ENCODE results near the gene STAT5A.
A peak's percentile ranks its signal among the peaks of the same experiment; 100 is the strongest.

STAT5A gene

DNA sequence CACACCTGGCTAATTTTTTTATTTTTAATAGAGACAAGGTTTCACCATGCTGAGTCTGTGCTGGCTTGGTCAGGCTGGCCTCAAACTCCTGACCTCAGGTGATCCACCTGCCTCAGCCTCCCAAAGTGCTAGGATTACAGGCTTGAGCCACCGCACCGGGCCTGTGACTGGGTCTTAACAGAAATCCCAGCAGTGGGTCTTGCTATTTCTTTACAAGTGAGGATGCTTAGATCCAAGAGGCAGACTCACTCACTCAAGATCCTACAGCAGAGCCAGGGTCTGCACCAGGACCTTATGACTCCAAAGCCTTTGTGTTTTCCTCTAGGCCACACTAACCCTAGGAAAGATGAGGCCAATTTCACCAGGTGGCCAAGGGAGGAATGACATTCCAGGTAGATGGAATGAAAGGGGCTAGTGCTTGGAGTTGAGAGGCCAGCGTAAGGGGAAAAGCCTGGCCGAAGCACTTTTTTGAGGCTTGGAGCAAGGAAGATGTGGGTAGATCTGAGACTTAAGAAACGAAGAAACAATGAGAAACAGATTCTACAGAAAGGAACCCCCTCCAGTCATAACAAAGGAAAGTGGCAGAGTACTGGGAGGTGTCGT lies 5.7 kb upstream of the STAT5A start:
- in situ Hi-C loops (cut with HindIII; ENCODE audit: low pct_unique_long_range_greater_than_20kb, low sequenced_read_pairs) = no loop called here
- DNase-seq (ENCODE audit: low read depth in 1 of 2, low spot score in 1 of 2) = peak in 1 of 2 experiments; percentile 51
- no peak for TF ChIP-seq JUND (IDR thresholded peaks at IDR 0.05; ENCODE audit: low read depth)

DNA sequence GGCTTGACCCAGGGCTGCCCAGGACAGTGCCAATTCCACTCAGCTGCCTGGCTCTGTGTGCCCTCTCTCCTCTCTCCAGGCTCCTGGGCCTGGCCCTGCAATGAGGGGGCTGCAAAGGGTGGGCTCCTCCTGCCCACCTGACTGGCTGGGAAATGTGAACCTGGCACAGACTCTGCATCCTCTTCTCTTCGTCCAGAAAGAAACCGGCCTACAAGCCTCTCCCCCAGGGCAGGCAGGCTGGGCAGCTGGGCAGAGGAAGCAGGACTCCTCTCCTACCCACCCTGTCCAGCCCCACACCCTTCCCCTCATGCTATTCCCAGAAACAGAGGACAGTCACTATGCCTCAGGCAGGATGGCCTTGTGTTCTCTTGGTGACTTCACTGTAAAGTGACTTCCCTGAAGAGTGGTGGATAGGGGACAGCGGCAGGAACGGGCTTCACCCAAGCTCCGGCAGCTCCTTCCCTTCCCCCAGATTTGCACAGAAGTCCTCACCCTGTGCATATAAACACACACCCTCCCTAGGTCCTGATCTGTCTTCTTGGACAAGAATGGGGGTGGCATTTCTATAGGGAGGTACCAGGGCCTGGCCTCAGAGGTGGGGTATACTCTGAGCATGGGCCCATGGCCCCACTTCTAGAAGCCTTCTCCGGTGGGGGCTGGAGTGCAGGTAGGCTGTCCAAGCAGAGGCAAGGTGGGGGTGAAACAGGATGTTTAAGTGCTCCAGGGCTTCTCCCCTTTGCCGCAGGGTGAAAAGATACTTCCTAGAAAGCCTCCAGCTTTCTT lies 4.9 kb upstream of the STAT5A start:
- TF ChIP-seq JUND (IDR thresholded peaks at IDR 0.05; ENCODE audit: low read depth) = no peak
- peak in 1 of 2 experiments; percentile 33 for DNase-seq (ENCODE audit: low read depth in 1 of 2, low spot score in 1 of 2)
- in situ Hi-C loops (cut with HindIII; ENCODE audit: low pct_unique_long_range_greater_than_20kb, low sequenced_read_pairs) = no loop called here

DNA sequence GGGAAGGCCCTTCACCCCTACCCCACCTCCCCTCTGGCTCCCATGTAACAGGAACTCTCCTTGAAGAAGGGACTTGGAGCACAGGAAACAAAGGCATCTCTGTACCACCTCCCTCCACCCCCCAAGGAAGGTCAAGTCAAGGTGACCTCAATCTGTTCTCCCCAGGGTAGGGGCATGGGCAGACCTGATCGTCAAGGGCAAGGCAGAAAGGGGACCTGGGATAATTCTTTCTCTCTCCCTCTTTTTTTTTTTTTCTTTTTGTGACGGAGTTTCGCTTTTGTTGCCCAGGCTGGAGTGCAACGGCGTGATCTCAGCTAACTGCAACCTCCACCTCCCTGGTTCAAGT lies 4.3 kb upstream of the STAT5A start:
- no peak for TF ChIP-seq JUND (IDR thresholded peaks at IDR 0.05; ENCODE audit: low read depth)
- in situ Hi-C loops (cut with HindIII; ENCODE audit: low pct_unique_long_range_greater_than_20kb, low sequenced_read_pairs) = no loop called here
- no peak for DNase-seq (ENCODE audit: low read depth in 1 of 2, low spot score in 1 of 2)

- no peak for DNase-seq (ENCODE audit: low read depth in 1 of 2, low spot score in 1 of 2)
- no peak for TF ChIP-seq JUND (IDR thresholded peaks at IDR 0.05; ENCODE audit: low read depth)
- in situ Hi-C loops (cut with HindIII; ENCODE audit: low pct_unique_long_range_greater_than_20kb, low sequenced_read_pairs) = no loop called here
These were observed 3.7 kb upstream of the STAT5A start for GRCh38 chr17:42284566-42284965.

DNA sequence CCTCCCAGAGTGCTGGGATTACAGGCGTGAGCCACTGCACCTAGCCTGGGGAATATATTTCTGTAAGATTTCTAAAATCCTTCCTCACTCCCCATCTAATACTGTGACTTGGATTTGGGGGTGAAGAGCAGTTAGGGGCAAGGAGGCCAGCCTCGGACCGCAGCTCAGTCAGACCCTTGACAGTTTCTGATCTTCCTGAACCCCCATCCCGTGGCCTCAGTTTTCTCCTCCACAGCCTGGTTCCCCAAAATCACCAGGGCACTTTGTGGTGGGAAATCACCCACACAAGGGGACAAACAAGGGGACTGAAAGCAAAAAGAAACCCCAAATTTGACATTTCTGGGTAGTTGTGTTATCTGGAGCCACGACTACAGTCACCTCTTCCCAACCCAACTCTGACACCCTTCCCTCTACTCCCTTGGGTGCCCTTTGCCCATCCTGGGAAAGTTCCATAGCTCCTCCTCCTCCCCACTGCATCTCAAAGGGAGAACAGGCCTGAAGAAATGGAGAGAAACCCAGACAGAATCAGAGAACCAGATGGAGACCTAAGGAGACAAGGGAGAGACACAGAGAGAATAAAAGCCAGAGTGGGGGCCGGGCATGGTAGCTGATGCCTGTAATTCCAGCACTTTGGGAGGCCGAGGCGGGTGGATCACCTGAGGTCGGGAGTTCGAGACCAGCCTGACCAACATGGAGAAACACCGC lies 2.8 kb upstream of the STAT5A start:
- in situ Hi-C loops (cut with HindIII; ENCODE audit: low pct_unique_long_range_greater_than_20kb, low sequenced_read_pairs) = no loop called here

GRCh38 chr17:42286411-42287221 lies 1.7 kb upstream of the STAT5A start:
- TF ChIP-seq JUND (IDR thresholded peaks at IDR 0.05; ENCODE audit: low read depth) = no peak
- no peak for DNase-seq (ENCODE audit: low read depth in 1 of 2, low spot score in 1 of 2)
- in situ Hi-C loops (cut with HindIII; ENCODE audit: low pct_unique_long_range_greater_than_20kb, low sequenced_read_pairs) = no loop called here

More for the DNA sequence above, 2.8 kb upstream of the STAT5A start:
- DNase-seq (ENCODE audit: low read depth in 1 of 2, low spot score in 1 of 2) = no peak
- no peak for TF ChIP-seq JUND (IDR thresholded peaks at IDR 0.05; ENCODE audit: low read depth)

GRCh38 chr17:42287305-42287976 lies 857 bp upstream of the STAT5A start:
- in situ Hi-C loops (cut with HindIII; ENCODE audit: low pct_unique_long_range_greater_than_20kb, low sequenced_read_pairs) = no loop called here
- no peak for DNase-seq (ENCODE audit: low read depth in 1 of 2, low spot score in 1 of 2)
- no peak for TF ChIP-seq JUND (IDR thresholded peaks at IDR 0.05; ENCODE audit: low read depth)

GRCh38 chr17:42288803-42289610 lies 709 bp downstream of the STAT5A start:
- in situ Hi-C loops (cut with HindIII; ENCODE audit: low pct_unique_long_range_greater_than_20kb, low sequenced_read_pairs) = no loop called here
- TF ChIP-seq JUND (IDR thresholded peaks at IDR 0.05; ENCODE audit: low read depth) = no peak
- DNase-seq (ENCODE audit: low read depth in 1 of 2, low spot score in 1 of 2) = no peak

DNA sequence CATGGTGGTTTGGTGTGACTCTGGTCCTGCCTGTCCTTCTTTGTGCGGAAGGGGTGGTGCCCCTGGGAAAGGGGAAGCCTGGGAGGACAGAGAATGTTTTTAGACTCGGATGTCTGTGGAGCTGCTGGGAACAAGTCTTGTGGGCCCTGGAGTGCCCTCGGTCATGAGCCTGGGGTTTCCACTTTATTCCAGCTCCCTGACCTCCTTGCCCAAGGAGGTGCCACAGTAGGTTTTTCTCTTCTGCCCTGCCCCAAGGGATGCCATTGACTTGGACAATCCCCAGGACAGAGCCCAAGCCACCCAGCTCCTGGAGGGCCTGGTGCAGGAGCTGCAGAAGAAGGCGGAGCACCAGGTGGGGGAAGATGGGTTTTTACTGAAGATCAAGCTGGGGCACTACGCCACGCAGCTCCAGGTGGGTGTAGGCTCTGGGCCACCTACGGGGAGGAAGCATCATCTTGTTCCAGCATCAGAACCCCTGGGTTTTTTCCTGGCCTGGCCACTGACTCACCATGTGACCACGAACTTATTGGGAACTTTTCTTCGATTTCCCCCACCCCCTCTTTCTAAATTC lies 1.4 kb downstream of the STAT5A start:
- no peak for DNase-seq (ENCODE audit: low read depth in 1 of 2, low spot score in 1 of 2)
- in situ Hi-C loops (cut with HindIII; ENCODE audit: low pct_unique_long_range_greater_than_20kb, low sequenced_read_pairs) = no loop called here

DNA sequence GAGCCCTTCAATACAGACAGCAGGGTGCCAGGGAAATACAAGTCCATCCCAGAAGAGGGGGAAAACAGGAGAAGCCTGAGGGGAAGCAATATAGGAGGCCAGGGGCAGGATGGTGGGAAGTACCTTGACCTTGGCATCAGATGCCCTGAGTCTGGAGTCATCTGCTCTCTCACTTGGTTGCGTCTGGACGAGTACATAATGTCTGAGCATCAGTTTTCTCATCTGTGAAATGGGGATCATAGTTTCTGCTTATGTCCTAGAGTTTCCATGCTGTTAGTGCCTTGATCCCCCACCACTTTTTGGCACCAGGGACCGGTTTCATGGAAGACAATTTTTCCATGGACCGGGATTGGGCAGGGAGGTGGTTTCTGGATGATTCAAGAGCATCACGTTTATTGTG lies 2.3 kb downstream of the STAT5A start:
- in situ Hi-C loops (cut with HindIII; ENCODE audit: low pct_unique_long_range_greater_than_20kb, low sequenced_read_pairs) = no loop called here
- DNase-seq (ENCODE audit: low read depth in 1 of 2, low spot score in 1 of 2) = no peak
- no peak for TF ChIP-seq JUND (IDR thresholded peaks at IDR 0.05; ENCODE audit: low read depth)

More for the DNA sequence above, 1.4 kb downstream of the STAT5A start:
- TF ChIP-seq JUND (IDR thresholded peaks at IDR 0.05; ENCODE audit: low read depth) = no peak

DNA sequence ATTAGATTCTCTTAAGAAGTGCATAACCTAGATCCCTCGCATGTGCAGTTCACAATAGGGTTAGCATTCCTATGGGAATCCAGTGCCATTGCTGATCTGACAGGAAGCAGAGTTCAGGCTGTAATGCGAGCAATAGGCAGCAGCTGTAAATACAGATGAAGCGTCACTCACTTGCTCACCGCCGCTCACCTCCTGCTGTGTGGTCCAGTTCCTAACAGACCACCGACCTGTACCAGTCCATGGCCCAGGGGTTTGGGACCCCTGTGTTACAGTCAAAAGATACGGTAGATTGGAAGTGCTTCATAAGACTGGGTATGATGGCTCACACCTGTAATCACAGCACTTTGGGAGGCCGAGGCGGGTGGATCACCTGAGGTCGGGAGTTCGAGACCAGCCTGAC lies 2.8 kb downstream of the STAT5A start:
- in situ Hi-C loops (cut with HindIII; ENCODE audit: low pct_unique_long_range_greater_than_20kb, low sequenced_read_pairs) = no loop called here
- TF ChIP-seq JUND (IDR thresholded peaks at IDR 0.05; ENCODE audit: low read depth) = no peak
- no peak for DNase-seq (ENCODE audit: low read depth in 1 of 2, low spot score in 1 of 2)
